Fibroblast of villous mesenchyme (primary cell): ENCODE data around the gene SLC9A6. TPM values are rescaled to one million over a fixed set of nuclear protein-coding genes. Genes with fewer than 3 reads are reported as not detected.

Source experiments
- DNase-seq: peaks from one replicate; pipeline ENCODE4 v3.0.0-alpha.2; 2010; ENCODE audit warnings: low read depth
- H3K4me3 ChIP-seq: 2 replicates; pipeline ENCODE4 v1.5.1; 2011; ENCODE audit warnings: low read depth, mild to moderate bottlenecking, low read length
- total RNA-seq: library from RNA; depleted of rRNA; stranded (reverse); fragments of >200 nt; gene quantifications from 2 replicates; pipeline ENCODE4 v1.2.3, GENCODE V29; 2012
- TF ChIP-seq, protein P1 (sequence below): IDR thresholded peaks from 2 replicates; pipeline ENCODE4 v1.5.1; 2012; ENCODE audit warnings: low read depth, mild to moderate bottlenecking, low read length; ENCODE audit not compliant: insufficient read depth

SLC9A6 gene
- total RNA-seq, 1 donor, result 28.5 TPM

DNA sequence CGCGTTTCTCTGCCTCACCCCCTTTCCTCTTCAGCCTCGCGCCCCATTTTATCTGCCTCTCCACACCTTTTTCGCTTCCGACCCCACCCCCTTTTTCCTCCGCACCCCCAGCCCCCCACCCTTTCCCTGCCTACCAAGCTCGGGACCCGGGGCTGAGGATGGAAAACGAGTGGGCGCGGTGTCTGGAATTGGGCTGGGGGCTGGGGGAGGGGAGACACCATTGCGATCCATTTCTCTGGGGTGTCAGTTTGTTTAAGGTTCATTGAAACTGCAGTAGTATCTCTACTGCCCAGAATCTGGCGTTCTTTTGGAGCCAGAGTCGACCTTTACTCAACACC lies 707 bp downstream of the SLC9A6 start:
- no peak for DNase-seq
- TF ChIP-seq, protein P1, sequence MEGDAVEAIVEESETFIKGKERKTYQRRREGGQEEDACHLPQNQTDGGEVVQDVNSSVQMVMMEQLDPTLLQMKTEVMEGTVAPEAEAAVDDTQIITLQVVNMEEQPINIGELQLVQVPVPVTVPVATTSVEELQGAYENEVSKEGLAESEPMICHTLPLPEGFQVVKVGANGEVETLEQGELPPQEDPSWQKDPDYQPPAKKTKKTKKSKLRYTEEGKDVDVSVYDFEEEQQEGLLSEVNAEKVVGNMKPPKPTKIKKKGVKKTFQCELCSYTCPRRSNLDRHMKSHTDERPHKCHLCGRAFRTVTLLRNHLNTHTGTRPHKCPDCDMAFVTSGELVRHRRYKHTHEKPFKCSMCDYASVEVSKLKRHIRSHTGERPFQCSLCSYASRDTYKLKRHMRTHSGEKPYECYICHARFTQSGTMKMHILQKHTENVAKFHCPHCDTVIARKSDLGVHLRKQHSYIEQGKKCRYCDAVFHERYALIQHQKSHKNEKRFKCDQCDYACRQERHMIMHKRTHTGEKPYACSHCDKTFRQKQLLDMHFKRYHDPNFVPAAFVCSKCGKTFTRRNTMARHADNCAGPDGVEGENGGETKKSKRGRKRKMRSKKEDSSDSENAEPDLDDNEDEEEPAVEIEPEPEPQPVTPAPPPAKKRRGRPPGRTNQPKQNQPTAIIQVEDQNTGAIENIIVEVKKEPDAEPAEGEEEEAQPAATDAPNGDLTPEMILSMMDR, result no peak
- H3K4me3 ChIP-seq, result peak overlapping the region; percentile 77

DNA sequence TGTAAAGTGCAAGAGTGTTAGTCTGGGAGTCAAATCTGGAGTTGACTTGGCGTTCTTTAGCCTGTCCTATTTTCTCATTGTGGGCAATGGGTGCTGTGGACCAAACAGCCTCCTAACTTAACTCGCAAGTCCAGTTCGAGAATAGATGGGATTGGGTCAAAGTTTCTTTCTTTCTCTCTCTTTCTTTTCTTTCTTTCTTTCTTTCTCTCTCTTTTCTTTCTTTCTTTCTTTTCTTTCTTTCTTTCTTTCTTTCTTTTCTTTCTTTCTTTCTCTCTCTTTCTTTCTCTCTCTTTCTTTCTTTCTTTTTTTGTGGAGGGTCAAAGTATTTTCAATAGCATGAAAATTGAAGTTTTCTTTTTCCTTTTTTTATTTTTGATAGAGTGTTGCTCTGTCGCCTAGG lies 3.0 kb downstream of the SLC9A6 start:
- no peak for DNase-seq

DNA sequence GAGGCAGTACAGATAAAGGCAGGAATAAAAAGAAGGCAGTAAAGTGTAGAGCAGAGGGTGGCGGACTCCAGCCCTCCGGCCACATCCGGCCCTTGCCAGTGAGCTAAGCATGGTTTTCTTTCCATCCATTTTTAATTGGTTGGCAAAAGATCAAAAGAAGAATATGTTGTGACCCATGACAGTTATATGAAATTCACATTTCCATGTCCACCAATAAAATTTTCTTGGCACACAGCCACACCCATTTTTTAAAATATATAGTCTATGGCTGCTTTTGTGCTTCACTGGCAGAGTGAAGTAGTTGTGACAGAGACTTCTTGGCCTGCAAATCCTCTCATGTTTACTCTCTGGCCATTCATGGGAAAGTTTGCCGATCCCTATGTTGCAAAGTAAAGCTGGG lies 29.8 kb downstream of the SLC9A6 start:
- no peak for DNase-seq
- TF ChIP-seq, protein P1, result no peak
- H3K4me3 ChIP-seq, result no peak overlapping the region

More for the DNA sequence above, 3.0 kb downstream of the SLC9A6 start:
- no peak overlapping the region for H3K4me3 ChIP-seq
- TF ChIP-seq, protein P1, result no peak

DNA sequence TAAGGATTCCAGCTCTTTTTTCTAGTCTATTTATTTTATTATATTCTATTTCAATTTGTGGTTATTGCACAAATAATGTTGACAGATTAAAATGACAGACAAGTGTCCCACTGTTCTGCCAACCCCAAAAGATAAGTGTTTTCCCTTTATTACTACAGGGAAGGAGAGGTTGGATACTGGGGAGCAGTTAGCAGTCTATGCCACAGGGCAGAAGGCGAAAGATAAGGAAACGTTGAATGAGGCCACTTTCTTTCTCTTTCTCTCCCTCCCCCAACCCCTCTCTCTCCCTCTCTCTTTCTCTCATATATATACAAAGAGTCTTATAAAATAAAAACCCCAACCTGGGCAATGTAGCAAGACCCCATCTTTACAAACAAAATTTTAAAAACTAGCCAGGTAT lies 31.6 kb downstream of the SLC9A6 start:
- no peak overlapping the region for H3K4me3 ChIP-seq
- TF ChIP-seq, protein P1, result no peak
- no peak for DNase-seq

DNA sequence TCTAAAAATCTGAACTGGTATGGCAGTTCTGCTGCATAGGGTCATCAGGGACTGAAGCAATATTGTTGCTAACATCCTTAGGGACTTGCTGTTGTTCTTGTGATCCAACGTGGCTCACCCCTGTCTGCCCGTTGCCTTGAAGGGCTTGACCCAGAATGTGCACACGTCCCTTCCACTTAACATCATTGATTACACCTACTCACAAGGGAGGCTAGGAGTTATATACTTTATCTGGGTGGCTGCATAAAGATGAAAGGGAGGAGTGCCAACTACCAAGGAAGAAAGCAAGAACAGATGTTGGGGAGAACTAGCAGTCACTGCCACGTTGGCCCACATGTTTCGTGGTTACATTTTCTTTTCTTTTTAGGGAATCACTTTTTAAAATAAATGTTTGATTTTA lies 34.0 kb downstream of the SLC9A6 start:
- H3K4me3 ChIP-seq, result no peak overlapping the region
- TF ChIP-seq, protein P1, result no peak
- DNase-seq, result no peak

DNA sequence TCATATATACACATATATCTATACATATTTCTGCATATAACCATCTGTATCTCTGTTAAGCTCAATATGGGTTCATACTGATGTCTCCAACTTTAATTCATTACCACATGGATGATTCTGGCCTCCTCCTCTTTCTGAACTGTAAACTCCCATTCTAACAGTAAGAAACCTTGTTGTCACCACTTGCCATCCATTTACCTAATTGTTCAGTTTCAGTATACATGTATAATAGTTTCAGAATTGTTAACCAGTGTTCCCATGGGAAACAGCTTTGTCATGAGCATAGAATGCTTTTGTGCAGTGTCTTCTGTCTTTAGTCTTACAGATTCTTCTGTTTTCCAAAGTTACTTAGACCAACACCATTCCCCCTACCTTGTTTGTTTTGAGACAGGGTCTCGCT lies 35.9 kb downstream of the SLC9A6 start:
- DNase-seq, result no peak
- TF ChIP-seq, protein P1, result no peak
- H3K4me3 ChIP-seq, result no peak overlapping the region

DNA sequence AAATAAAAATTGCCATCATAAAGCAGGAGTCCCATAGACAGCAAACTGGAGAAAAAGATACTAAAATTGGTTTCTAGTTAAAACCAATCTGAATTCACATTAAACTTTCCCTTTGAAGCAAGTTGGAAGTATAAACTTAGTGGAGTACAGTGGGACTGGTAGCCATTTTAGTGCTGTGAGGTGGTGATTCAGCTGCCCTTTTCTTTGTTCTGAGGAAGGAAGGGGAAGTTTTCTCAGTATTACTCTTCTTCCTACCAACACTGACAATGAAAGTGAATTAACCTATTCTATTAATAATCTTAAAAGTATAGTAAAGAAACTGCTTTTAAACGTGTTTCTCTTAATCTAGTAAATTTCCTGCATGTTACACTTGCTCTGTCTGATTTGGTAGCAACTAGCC lies 36.7 kb downstream of the SLC9A6 start:
- TF ChIP-seq, protein P1, result no peak
- no peak for DNase-seq
- no peak overlapping the region for H3K4me3 ChIP-seq
